HepG2 (cell line): ENCODE measurements around the gene NUDT17. TPM values are rescaled to one million over a fixed set of nuclear protein-coding genes. Genes with fewer than 3 reads are reported as not detected.

Source experiments
- ATF6 ChIP-seq: sonication (generic); formaldehyde crosslinking; conservative IDR thresholded peaks from 2 replicates; pipeline ENCODE4 v1.4.0; 2020; ENCODE audit warnings: missing genetic modification reagents
- KDM5A ChIP-seq: fragments of 200-600 bp; sonication (generic); IDR thresholded peaks from 2 replicates; pipeline ENCODE4 v1.7.0; 2018; ENCODE audit warnings: antibody characterized with exemption, mild to moderate bottlenecking, low read length, borderline replicate concordance
- LRRFIP1 ChIP-seq: sonication (generic); formaldehyde crosslinking; conservative IDR thresholded peaks from 2 replicates; pipeline ENCODE4 v1.4.0; 2020; ENCODE audit warnings: missing genetic modification reagents
- MAFF ChIP-seq: IDR thresholded peaks from 2 replicates; pipeline ENCODE4 v1.6.1; 2011; ENCODE audit warnings: low read depth, low read length, improper control_type of control experiment
- PAX8 ChIP-seq: sonication (generic); formaldehyde crosslinking; IDR thresholded peaks from 2 replicates; pipeline ENCODE4 v1.8.0; 2022; ENCODE audit warnings: mild to moderate bottlenecking, missing genetic modification reagents, borderline replicate concordance
- RARG ChIP-seq: sonication (generic); formaldehyde crosslinking; IDR thresholded peaks from 2 replicates; pipeline ENCODE4 v1.4.0; 2020; ENCODE audit warnings: low read depth, mild to moderate bottlenecking, missing genetic modification reagents
- SAFB2 ChIP-seq: sonication (generic); formaldehyde crosslinking; IDR thresholded peaks from 2 replicates; pipeline ENCODE4 v1.5.1; 2020; ENCODE audit warnings: missing genetic modification reagents, low read depth, mild to moderate bottlenecking, borderline replicate concordance
- TCF7 ChIP-seq: sonication (generic); IDR thresholded peaks from 2 replicates; pipeline ENCODE4 v1.6.1; 2016; ENCODE audit warnings: antibody characterized with exemption, low read depth
- TFAP4 ChIP-seq: sonication (generic); IDR thresholded peaks from 2 replicates; pipeline ENCODE4 v1.6.1; 2016; ENCODE audit warnings: low read depth, borderline replicate concordance
- TOE1 ChIP-seq: sonication (generic); formaldehyde crosslinking; IDR thresholded peaks from 2 replicates; pipeline ENCODE4 v1.4.0; 2020; ENCODE audit warnings: mild to moderate bottlenecking, missing genetic modification reagents
- ZMAT3 ChIP-seq: sonication (generic); formaldehyde crosslinking; conservative IDR thresholded peaks from 2 replicates; pipeline ENCODE4 v1.7.0; 2021; ENCODE audit warnings: missing genetic modification reagents
- ZNF644 ChIP-seq: IDR thresholded peaks from 2 replicates; pipeline ENCODE4 v1.6.1; 2016; ENCODE audit warnings: low read depth
- ZNF660 ChIP-seq: sonication (generic); formaldehyde crosslinking; IDR thresholded peaks from 2 replicates; pipeline ENCODE4 v1.5.1; 2020; ENCODE audit warnings: mild to moderate bottlenecking, low read depth, missing genetic modification reagents, borderline replicate concordance
- ZNF772 ChIP-seq: sonication (generic); formaldehyde crosslinking; IDR thresholded peaks from 2 replicates; pipeline ENCODE4 v1.5.0; 2020; ENCODE audit warnings: mild to moderate bottlenecking, missing genetic modification reagents
- polyA plus RNA-seq, 8 experiments: library from polyadenylated mRNA; depleted of rRNA in 3 of 8; stranded (reverse) in 7 of 8; unstranded in 1 of 8; fragments of >200 nt; fragmentation: Illumina TruSeq in 4 of 8; extraction: Trizol in 4 of 8; gene quantifications; 2 replicates each; pipeline versions ENCODE4 v1.2.1 to v1.2.3, GENCODE V29; 2011 to 2016; ENCODE audit warnings: low read depth in 4 of 8, missing spikeins in 1 of 8, mixed read lengths in 1 of 8; ENCODE audit not compliant: insufficient read depth in 1 of 8
- total RNA-seq, 5 experiments: library from RNA; depleted of rRNA; stranded (reverse); fragments of >200 nt; fragmentation: Illumina TruSeq; extraction: Trizol; gene quantifications; 2 replicates each; pipeline ENCODE4 v1.2.3, GENCODE V29; 2016; ENCODE audit warnings: low read depth in 1 of 5
- TF ChIP-seq, protein P1 (sequence below): sonication (generic); formaldehyde crosslinking; IDR thresholded peaks from 2 replicates; pipeline ENCODE4 v1.5.1; 2020; ENCODE audit warnings: missing genetic modification reagents, mild to moderate bottlenecking, borderline replicate concordance
- TF ChIP-seq, protein P2 (sequence below): sonication (generic); formaldehyde crosslinking; IDR thresholded peaks from 2 replicates; pipeline ENCODE4 v1.4.0; 2020; ENCODE audit warnings: missing genetic modification reagents, borderline replicate concordance
- TF ChIP-seq, protein P3 (sequence below): fragments of 450-650 bp; IDR thresholded peaks from 2 replicates; pipeline ENCODE4 v1.6.1; 2017

NUDT17 gene
- total and polyA plus RNA-seq, 2 of the 13 experiments (the other 11 are each of a cell fraction or from before 2014, with no cell fraction given), result 2.6 to 5.8 TPM

- TF ChIP-seq, protein P1, sequence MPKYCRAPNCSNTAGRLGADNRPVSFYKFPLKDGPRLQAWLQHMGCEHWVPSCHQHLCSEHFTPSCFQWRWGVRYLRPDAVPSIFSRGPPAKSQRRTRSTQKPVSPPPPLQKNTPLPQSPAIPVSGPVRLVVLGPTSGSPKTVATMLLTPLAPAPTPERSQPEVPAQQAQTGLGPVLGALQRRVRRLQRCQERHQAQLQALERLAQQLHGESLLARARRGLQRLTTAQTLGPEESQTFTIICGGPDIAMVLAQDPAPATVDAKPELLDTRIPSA (CRISPR knock-in tag), result no peak
- TF ChIP-seq ATF6 (no peak), ZNF644 (CRISPR knock-in tag) (no peak), ZMAT3 (CRISPR knock-in tag) (0 out of 2 replicates have a peak, but pooled peaks have one; percentile 67), RARG (CRISPR knock-in tag) (no peak), PAX8 (CRISPR knock-in tag) (no peak), KDM5A (peak; percentile 63), TCF7 (no peak), MAFF (no peak), LRRFIP1 (CRISPR knock-in tag) (no peak), ZNF772 (peak; percentile 78; the same call in 1 of the 2 replicates), TOE1 (no peak), SAFB2 (CRISPR knock-in tag) (peak; percentile 55; the same call in 1 of the 2 replicates), TFAP4 (no peak), ZNF660 (CRISPR knock-in tag) (no peak)
- TF ChIP-seq, protein P2, sequence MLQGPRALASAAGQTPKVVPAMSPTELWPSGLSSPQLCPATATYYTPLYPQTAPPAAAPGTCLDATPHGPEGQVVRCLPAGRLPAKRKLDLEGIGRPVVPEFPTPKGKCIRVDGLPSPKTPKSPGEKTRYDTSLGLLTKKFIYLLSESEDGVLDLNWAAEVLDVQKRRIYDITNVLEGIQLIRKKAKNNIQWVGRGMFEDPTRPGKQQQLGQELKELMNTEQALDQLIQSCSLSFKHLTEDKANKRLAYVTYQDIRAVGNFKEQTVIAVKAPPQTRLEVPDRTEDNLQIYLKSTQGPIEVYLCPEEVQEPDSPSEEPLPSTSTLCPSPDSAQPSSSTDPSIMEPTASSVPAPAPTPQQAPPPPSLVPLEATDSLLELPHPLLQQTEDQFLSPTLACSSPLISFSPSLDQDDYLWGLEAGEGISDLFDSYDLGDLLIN, result peak; percentile 88; the same call in 1 of the 2 replicates
- TF ChIP-seq, protein P3, sequence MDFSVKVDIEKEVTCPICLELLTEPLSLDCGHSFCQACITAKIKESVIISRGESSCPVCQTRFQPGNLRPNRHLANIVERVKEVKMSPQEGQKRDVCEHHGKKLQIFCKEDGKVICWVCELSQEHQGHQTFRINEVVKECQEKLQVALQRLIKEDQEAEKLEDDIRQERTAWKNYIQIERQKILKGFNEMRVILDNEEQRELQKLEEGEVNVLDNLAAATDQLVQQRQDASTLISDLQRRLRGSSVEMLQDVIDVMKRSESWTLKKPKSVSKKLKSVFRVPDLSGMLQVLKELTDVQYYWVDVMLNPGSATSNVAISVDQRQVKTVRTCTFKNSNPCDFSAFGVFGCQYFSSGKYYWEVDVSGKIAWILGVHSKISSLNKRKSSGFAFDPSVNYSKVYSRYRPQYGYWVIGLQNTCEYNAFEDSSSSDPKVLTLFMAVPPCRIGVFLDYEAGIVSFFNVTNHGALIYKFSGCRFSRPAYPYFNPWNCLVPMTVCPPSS, result no peak
Measured at GRCh38 chr1:145823565-145824498, 21.6 kb upstream of the NUDT17 start, which contains the start of the genes POLR3C and RNF115 (continued).
